Eye (tissue), 1 donor: ENCODE results near the gene MPEG1.

Experiments
- DNase-seq: peaks from one replicate; pipeline ENCODE4 v3.0.0-alpha.2; 2015

The MPEG1 gene

GRCh38 chr11:59212744-59213631, at the start of gene MPEG1:
Gene MPEG1, minus strand, starts transcription at chr11:59212927. Its CDS starts 62 bp downstream, at chr11:59212865.
- DNase-seq: no peak

GRCh38 chr11:59262177-59262818, 49.6 kb upstream of the MPEG1 start:
- DNase-seq: no peak

GRCh38 chr11:59261150-59261549, 48.4 kb upstream of the MPEG1 start:
- no peak for DNase-seq

GRCh38 chr11:59259867-59260475, 47.2 kb upstream of the MPEG1 start:
- DNase-seq: no peak

GRCh38 chr11:59259047-59259446, 46.3 kb upstream of the MPEG1 start:
- no peak for DNase-seq

- DNase-seq: no peak
Measured at GRCh38 chr11:59255281-59255680, 42.6 kb upstream of the MPEG1 start.

GRCh38 chr11:59254286-59254685, 41.6 kb upstream of the MPEG1 start:
- no peak for DNase-seq

GRCh38 chr11:59253001-59253400, 40.3 kb upstream of the MPEG1 start:
- no peak for DNase-seq

- DNase-seq: no peak
Measured at GRCh38 chr11:59249535-59249934, 36.8 kb upstream of the MPEG1 start.

- peak; percentile 42 for DNase-seq
Measured at GRCh38 chr11:59247531-59248227, 35.0 kb upstream of the MPEG1 start.

GRCh38 chr11:59243633-59244032, 30.9 kb upstream of the MPEG1 start:
- no peak for DNase-seq

GRCh38 chr11:59240322-59240721, 27.6 kb upstream of the MPEG1 start:
- DNase-seq: no peak

GRCh38 chr11:59226396-59226795, 13.7 kb upstream of the MPEG1 start:
- no peak for DNase-seq

GRCh38 chr11:59225017-59225416, 12.3 kb upstream of the MPEG1 start:
- no peak for DNase-seq

- DNase-seq: no peak
Measured at GRCh38 chr11:59224351-59224928, 11.7 kb upstream of the MPEG1 start.

GRCh38 chr11:59223611-59224010, 10.9 kb upstream of the MPEG1 start:
- no peak for DNase-seq

GRCh38 chr11:59223177-59223576, 10.4 kb upstream of the MPEG1 start:
- DNase-seq: no peak

GRCh38 chr11:59222464-59223060, 9.8 kb upstream of the MPEG1 start:
- no peak for DNase-seq

GRCh38 chr11:59221441-59221840, 8.7 kb upstream of the MPEG1 start:
- no peak for DNase-seq

- DNase-seq: no peak
Measured at GRCh38 chr11:59219836-59220235, 7.1 kb upstream of the MPEG1 start.

- DNase-seq: no peak
Measured at GRCh38 chr11:59218893-59219292, 6.2 kb upstream of the MPEG1 start.

- no peak for DNase-seq
Measured at GRCh38 chr11:59218319-59218718, 5.6 kb upstream of the MPEG1 start.
